Purkinje cell (primary cell): Measurements from ENCODE around the gene RFLNA. TPM values are rescaled to one million over a fixed set of nuclear protein-coding genes. Genes with fewer than 3 reads are reported as not detected.

ENCODE experiments used
- polyA plus RNA-seq: library from polyadenylated mRNA; unstranded; fragments of >200 nt; fragmentation: Nextera tagmentation; gene quantifications from 2 replicates; pipeline ENCODE4 v1.2.1, GENCODE V29; 2014

RFLNA gene
- 1.3 and 1.7 TPM in 2 replicates for polyA plus RNA-seq

GRCh38 chr12:124294780-124295341 is at the start of gene RFLNA:
Gene RFLNA, plus strand, starts transcription at chr12:124295093. Its CDS starts 337 bp downstream, at chr12:124295430.

